Activated CD4-positive, alpha-beta T cell treated with anti-CD3 and anti-CD28 coated beads, Interleukin-2, amount 50 U/mL, for 4 hours (primary cell): ENCODE results near the gene VWF.

Experiments used
- DNase-seq, 2 experiments: peaks; one replicate each; pipeline ENCODE4 v3.0.0-alpha.2; 2020

The VWF gene

GRCh38 chr12:5973461-5974115 lies 150.9 kb downstream of the VWF start:
- no peak for DNase-seq

- no peak for DNase-seq
Measured at GRCh38 chr12:5972387-5972786, 152.1 kb downstream of the VWF start.

DNA sequence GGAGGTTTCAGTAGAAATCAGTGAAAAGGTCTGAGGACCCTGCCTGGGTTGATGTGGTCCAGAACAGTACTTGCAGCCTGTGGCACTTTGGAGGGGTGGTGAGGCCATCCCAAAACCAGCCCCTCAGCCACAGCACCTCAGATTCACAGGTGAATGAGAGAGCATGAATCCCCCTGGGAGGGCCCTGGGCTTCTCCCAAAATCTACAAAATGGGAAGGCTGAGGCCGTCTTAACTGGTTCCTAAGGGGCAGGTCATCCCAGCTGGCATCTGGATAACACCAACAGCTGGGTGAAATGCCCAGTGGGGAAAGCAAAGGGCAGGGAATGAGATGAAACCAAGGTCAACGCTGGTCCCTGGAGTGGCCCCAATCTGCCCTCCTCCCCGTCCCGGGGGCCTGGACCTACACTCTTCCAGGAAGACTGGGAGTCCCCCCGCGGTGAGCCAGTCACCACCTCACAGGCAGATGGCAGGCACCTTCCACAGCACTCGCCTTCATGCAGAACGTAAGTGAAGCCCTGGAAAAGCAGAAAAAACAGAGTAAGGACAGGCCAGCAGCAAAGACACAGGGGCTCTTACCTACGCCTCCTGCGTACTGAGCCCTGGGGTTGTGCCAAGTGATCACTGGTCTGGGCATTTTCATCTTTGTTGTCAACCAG lies 153.1 kb downstream of the VWF start:
- DNase-seq = no peak

GRCh38 chr12:5969974-5970690 lies 154.3 kb downstream of the VWF start:
- DNase-seq = no peak

GRCh38 chr12:5969156-5969973 lies 155.1 kb downstream of the VWF start:
- no peak for DNase-seq

- DNase-seq = no peak
Measured at GRCh38 chr12:5967645-5968415, 156.6 kb downstream of the VWF start.

- no peak for DNase-seq
Measured at GRCh38 chr12:5966486-5967095, 157.9 kb downstream of the VWF start.

GRCh38 chr12:5965950-5966383 lies 158.5 kb downstream of the VWF start:
- DNase-seq = peak; percentile 14 to 24

DNA sequence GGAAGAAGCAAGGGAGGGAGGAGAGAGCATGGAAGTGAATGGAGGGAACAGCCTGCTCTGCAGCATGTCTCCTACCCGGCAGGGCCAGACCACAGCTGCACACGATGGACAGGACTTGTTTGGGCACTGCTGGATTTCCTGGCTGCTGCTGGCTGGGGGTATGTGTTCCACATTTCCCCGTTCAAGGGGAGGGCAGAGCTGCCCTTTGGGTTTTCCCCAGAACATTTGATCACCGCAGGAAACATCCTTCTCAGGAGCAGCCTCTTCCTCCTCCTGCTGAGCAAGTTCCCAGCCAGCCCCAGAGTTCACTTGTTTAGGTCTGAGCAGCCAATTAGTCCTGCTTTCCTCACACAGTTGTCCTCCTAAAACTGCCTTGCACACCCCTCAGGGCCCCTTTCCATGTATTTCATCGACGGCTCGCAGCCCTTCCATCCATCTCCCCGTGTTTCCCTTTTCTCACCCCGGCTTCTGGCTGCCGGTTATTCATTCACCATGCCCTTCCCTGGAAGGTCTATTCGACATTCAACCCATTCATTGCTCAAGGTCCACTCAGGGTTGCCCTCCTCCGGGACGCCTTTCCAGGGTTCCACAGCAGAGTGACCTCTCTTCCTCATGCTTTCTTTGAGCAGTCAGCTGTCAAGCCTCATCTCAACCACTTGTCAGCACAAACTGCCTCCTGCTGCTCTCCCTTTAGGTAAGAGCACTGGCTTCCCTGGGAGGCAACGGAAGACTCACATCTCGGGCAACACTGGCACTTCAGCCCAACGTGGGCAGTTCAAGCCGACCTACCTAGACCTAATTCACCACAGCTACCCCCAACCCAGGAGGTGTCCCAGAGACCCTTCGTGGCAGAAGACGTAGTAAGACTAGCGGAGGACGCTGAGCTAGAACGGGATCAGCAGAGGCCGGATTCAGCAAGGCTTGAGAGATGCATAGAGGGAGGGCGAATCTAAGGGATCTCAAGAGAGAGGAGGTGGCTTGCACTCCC lies 159.3 kb downstream of the VWF start:
- no peak for DNase-seq

DNA sequence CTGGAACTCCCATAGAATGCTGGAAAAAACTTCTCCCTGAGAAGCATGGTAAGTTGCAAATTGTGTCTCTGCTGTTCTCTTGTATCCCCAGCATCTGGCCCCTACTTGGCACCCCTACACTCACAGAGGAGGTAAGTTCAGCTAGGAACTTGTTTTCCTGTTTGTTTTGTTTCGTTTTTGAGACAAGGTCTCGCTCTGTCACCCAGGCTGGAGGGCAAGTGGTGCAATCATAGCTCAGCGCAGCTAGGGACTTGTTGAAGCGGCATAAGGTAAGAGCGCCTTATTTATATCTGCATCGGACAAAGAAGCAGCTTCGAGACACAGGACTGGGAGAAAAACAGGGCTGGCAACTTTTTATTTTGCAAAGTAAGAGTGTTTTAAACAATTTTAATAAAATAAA lies 161.0 kb downstream of the VWF start:
- no peak for DNase-seq

GRCh38 chr12:5960783-5961182 lies 163.7 kb downstream of the VWF start:
- DNase-seq = no peak

DNA sequence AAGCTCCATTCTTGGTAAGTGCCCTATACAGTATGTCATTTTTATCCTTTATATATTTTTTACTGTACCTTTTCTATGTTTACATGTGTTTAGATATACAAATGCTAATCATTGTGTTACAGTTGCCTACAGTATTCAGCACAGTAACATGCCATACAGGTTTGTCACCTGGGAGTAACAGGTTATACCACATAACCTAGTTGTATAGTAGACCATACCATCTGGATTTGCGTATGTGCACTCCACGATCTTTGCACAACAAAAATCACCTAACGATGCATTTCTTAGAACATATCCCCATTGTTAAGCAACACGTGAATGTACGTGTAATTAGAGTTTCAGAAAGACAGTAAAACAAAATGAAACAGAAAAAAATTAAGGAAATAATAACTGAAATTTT lies 167.5 kb downstream of the VWF start:
- DNase-seq = no peak

DNA sequence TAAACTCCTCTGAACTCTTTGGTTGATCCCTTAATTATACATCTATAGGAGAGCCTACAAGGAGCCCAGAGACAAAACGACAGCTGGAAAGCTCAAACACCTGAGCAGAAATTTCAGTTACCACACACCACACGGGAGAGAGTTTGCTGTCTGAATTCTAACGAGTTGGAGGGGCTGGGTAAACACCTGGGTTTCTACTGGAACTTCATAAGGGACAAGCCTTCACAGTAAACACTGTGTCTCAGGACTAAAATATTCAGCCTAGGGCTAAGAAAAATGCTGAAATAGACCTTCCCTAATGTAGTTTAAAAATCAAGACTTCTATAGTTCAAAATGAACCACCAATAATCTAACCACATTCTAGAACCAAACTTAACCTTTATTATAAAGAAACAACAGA lies 169.8 kb downstream of the VWF start:
- DNase-seq = no peak

DNA sequence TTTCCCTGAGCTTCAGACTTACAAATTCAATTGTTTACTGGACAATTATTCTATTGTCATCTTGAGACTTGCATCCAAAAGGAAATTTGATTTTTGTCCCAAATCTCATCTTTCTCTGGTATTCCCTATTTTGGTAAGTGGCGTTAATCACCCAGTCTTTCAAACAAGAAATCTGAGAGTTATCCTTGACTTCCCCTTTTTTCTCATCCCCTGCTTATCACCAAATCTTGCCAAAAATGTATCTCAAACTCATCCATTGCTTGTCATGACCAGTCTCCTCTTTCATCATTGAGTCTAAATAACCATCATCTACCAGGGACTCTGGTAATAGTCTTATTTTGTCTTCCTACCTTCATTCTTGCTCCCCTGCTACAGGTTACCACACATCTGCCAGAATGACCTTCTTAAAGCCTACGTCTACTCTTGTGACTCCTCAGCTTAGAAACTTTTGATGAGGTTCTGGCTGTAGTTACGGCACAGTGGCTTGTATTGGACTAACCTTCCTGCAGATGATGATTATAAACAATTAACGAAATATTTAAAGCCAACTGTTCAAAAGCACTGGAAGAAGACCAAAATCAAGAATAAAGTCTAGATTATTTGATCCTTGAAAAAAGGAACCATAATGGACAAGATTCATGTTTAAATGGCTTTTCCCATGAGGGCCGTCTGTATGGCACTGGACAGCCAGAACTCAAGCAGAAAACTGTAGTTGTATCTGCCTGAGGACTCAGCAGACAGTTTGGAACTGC lies 170.5 kb downstream of the VWF start:
- DNase-seq = no peak

DNA sequence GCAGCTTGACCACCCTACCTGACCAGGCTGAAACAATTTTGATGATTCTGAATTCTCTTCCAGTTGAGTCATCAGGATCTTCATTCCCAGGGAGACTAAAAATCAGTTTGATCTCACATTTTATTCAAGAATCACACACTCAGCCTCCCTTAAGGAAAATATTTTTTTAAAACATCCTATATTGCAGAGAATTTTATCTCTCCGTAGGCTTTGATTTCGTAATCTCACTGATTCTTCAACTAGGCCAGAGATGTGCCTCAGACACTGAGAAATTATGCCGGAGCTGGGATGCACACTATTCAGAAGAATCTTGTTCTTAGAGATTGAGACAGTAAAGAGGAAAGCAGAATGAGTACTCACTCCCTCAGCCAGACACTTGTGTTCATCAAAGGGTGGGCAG lies 172.4 kb downstream of the VWF start:
- DNase-seq = no peak

DNA sequence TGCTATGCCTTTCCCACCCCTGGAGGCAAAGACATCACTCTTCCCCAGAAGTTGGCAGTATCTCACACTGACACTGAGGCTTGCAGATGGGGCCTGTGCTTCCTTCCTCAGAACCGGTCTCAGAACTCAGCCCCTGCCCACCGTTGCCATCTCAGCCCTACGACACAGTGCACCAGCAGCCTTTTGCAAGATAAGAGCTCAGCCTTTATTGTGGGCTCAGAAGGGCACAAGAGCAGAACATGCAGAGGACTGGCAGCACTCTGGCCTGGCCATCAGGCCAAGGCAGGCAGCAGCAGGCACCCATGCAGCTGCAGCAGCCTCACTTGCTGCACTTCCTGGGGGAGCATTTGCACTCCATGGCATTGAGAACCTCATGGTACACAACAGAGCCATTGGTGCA lies 175.8 kb downstream of the VWF start:
- DNase-seq = no peak

- DNase-seq = no peak
Measured at GRCh38 chr12:5947006-5947405, 177.5 kb downstream of the VWF start.

- no peak for DNase-seq
Measured at GRCh38 chr12:5946388-5946787, 178.1 kb downstream of the VWF start.

- DNase-seq = no peak
Measured at GRCh38 chr12:5945071-5946008, 179.1 kb downstream of the VWF start, which contains the start of gene ANO2. TSS of gene ANO2 (minus strand) at chr12:5945259. CDS start at chr12:5945217, 42 bp downstream.
